Body of pancreas (tissue), 4 donors: Measurements from ENCODE around the gene OR1M1. TPM values are rescaled to one million over a fixed set of nuclear protein-coding genes. Genes with fewer than 3 reads are reported as not detected.

Source experiments
- ATAC-seq: fragments of 150-250 bp; one replicate; pipeline ENCODE4 v1.9.1; 2016
- DNase-seq, 4 donors: peaks; one replicate each; pipeline ENCODE4 v3.0.0-alpha.2; 2019
- H3K27ac ChIP-seq, 4 donors: fragments of 200-600 bp; sonication (generic); 1 replicate in 3 of 4; 2 replicates in 1 of 4; pipeline versions ENCODE4 v1.5.1 to v1.6.1; 2016 to 2019; ENCODE audit warnings: mild to moderate bottlenecking in 1 of 4, mixed read lengths in 1 of 4, moderate library complexity in 1 of 4
- H3K27me3 ChIP-seq, 2 donors: fragments of 200-600 bp; sonication (generic); one replicate each; pipeline ENCODE4 v1.6.0; 2016; ENCODE audit warnings: mild to moderate bottlenecking in 1 of 2
- H3K36me3 ChIP-seq, 2 donors: fragments of 200-600 bp; sonication (generic); replicated peaks in 1 of 2; 2 replicates each; pipeline ENCODE4 v1.5.1; 2016; ENCODE audit warnings: low read depth in 2 of 2; ENCODE audit not compliant: insufficient read depth in 1 of 2
- H3K4me1 ChIP-seq: fragments of 200-600 bp; sonication (generic); one replicate; pipeline ENCODE4 v1.6.0; 2016
- H3K4me3 ChIP-seq, 2 donors: fragments of 200-600 bp; sonication (generic); 1 replicate in 1 of 2; 2 replicates in 1 of 2; pipeline ENCODE4 v1.5.1; 2016 to 2019
- H3K9me3 ChIP-seq, 3 donors: fragments of 200-600 bp; sonication (generic); 1 replicate in 2 of 3; 2 replicates in 1 of 3; pipeline ENCODE4 v1.5.1; 2016
- POLR2A ChIP-seq, 3 donors: fragments of 450-650 bp; IDR thresholded peaks; one replicate each; pipeline ENCODE4 v1.6.1; 2016; ENCODE audit warnings: antibody characterized with exemption in 3 of 3, mild to moderate bottlenecking in 2 of 3
- WGBS, 2 donors: methylation state at CpG; one replicate each; pipeline ENCODE4 v1.1.5; 2017; 5-methylcytosine and 5-hydroxymethylcytosine counted together
- intact Hi-C: fragments of 100-400 bp; cut with DNase I; formaldehyde crosslinking; loops from one replicate; pipeline ENCODE4 v1.15.1; 2023
- small RNA-seq: library from RNA; depleted of rRNA; stranded (forward); fragments of <200 nt; gene quantifications from one replicate; pipeline ENCODE3, GENCODE V24; 2016
- total RNA-seq, 2 donors: library from RNA; depleted of rRNA; stranded (reverse); fragments of >200 nt; gene quantifications; one replicate each; pipeline ENCODE4 v1.1.0, GENCODE V29; 2016
- TF ChIP-seq, protein P1 (sequence below), 7 experiments: fragments of 450-650 bp in 4 of 7; fragments of 200-600 bp in 3 of 7; sonication (generic) in 3 of 7; IDR thresholded peaks; one replicate each; pipeline ENCODE4 v1.5.1; 2016 to 2019; ENCODE audit warnings: antibody characterized with exemption in 7 of 7

The OR1M1 gene
- total RNA-seq, 2 donors from 2014 or later, result not detected

GRCh38 chr19:9140159-9140874, 53.5 kb downstream of the OR1M1 start, which contains the start of gene ZNF317:
ZNF317 (plus strand) TSS chr19:9140397; CDS start chr19:9156017, 15,620 bp downstream.
- intact Hi-C loops, result no loop called here
- TF ChIP-seq, protein P1, sequence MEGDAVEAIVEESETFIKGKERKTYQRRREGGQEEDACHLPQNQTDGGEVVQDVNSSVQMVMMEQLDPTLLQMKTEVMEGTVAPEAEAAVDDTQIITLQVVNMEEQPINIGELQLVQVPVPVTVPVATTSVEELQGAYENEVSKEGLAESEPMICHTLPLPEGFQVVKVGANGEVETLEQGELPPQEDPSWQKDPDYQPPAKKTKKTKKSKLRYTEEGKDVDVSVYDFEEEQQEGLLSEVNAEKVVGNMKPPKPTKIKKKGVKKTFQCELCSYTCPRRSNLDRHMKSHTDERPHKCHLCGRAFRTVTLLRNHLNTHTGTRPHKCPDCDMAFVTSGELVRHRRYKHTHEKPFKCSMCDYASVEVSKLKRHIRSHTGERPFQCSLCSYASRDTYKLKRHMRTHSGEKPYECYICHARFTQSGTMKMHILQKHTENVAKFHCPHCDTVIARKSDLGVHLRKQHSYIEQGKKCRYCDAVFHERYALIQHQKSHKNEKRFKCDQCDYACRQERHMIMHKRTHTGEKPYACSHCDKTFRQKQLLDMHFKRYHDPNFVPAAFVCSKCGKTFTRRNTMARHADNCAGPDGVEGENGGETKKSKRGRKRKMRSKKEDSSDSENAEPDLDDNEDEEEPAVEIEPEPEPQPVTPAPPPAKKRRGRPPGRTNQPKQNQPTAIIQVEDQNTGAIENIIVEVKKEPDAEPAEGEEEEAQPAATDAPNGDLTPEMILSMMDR (IDR thresholded peaks at IDR 0.05), result no peak
- peak in 2 of 3 donors; percentile 66 to 70 for TF ChIP-seq POLR2A (IDR thresholded peaks at IDR 0.05)
- WGBS, 2 donors, result 1% methylated on average over 21 to 43 of the region's 43 CpGs

DNA sequence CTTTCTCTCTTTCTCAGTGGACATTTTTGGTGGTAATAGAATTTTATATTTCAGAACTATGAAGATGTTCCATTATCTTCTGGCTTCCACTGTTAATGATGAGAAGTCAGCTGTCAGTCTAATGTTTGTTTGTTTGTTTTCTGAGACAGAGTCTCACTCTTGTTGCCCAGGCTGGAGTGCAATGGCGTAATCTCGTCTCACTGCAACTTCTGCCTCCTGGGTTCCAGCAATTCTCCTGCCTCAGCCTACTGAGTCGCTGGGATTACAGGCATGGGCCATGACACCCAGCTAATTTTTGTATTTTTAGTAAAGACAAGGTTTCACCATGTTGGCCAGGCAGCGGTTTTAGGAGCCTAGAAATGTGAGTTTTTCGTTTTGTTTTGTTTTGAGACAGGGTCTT, 58.1 kb downstream of the OR1M1 start:
- Histone ChIP-seq H3K27ac (no peak overlapping the region), H3K27me3 (no peaks in the 10 kb centered on the region), H3K36me3 (no peaks in the 10 kb centered on the region), H3K4me3 (no peak overlapping the region), H3K9me3 (peaks cover 0 to 8% (median 0%) of the 10 kb centered on the region in 3 donors), H3K4me1 (peaks cover 18% of the 10 kb centered on the region)
- TF ChIP-seq POLR2A (IDR thresholded peaks at IDR 0.05), result no peak
- TF ChIP-seq, protein P1 (IDR thresholded peaks at IDR 0.05), result no peak
- ATAC-seq (no peak), DNase-seq (no peak)
- intact Hi-C loops, result no loop called here
- WGBS, 2 donors, result 95 to 98% methylated on average over 5 of the region's 5 CpGs

More at GRCh38 chr19:9140159-9140874, 53.5 kb downstream of the OR1M1 start, which contains the start of gene ZNF317:
- peak; percentile 92 to 96 (median 94) for DNase-seq
- Histone ChIP-seq H3K27me3 (no peaks in the 10 kb centered on the region), H3K4me3 (peak within 1 kb of the TSS; percentile 66 to 82), H3K27ac (peak within 1 kb of the TSS; percentile 78 to 85 (median 79)), H3K9me3 (peaks cover 0 to 8% (median 0%) of the 10 kb centered on the region in 3 donors), H3K4me1 (peaks cover 18% of the 10 kb centered on the region), H3K36me3 (no peaks in the 10 kb centered on the region)
- peak; percentile 95 for ATAC-seq

Small RNA genes lying within 50 kb of the gene (small RNA-seq; reads per million reads assigned to genes)
- gene OR1M4P, result not detected

Other genes starting within 250 kb of the OR1M1 start
- gene MUC16, start 76.7 kb upstream of the OR1M1 start, total RNA-seq, result under 1 TPM; 0.52 to 0.66 TPM
- gene OR7G2, start 20.4 kb downstream of the OR1M1 start, total RNA-seq, result not detected
- not detected for gene OR7G1, start 28.7 kb downstream of the OR1M1 start, total RNA-seq
- not detected for gene OR7G3, start 39.9 kb downstream of the OR1M1 start, total RNA-seq
- gene ZNF317, start 53.3 kb downstream of the OR1M1 start, total RNA-seq, result 10 to 100 TPM; 21.0 to 30.3 TPM
- not detected for gene OR7D2, start 91.9 kb downstream of the OR1M1 start, total RNA-seq
- not detected for gene OR7D4, start 132.5 kb downstream of the OR1M1 start, total RNA-seq
- gene OR7E24, start 163.9 kb downstream of the OR1M1 start, total RNA-seq, result not detected
- gene ZNF699, start 222.8 kb downstream of the OR1M1 start, total RNA-seq, result 10 to 100 TPM in 1 of 2 donors, 1 to 10 TPM in 1; 3.4 to 13.5 TPM
- gene ZNF559, start 237.1 kb downstream of the OR1M1 start, total RNA-seq, result 1 to 10 TPM; 6.5 to 6.6 TPM